HG03457 (cell line): ENCODE measurements around the gene PRX.

Experiments
- ATAC-seq: cut with Tn5 transposase; IDR thresholded peaks from one replicate; pipeline ENCODE4 v1.9.1; 2021; ENCODE audit warnings: moderate number of reproducible peaks; ENCODE audit not compliant: unreplicated experiment

The PRX gene

DNA sequence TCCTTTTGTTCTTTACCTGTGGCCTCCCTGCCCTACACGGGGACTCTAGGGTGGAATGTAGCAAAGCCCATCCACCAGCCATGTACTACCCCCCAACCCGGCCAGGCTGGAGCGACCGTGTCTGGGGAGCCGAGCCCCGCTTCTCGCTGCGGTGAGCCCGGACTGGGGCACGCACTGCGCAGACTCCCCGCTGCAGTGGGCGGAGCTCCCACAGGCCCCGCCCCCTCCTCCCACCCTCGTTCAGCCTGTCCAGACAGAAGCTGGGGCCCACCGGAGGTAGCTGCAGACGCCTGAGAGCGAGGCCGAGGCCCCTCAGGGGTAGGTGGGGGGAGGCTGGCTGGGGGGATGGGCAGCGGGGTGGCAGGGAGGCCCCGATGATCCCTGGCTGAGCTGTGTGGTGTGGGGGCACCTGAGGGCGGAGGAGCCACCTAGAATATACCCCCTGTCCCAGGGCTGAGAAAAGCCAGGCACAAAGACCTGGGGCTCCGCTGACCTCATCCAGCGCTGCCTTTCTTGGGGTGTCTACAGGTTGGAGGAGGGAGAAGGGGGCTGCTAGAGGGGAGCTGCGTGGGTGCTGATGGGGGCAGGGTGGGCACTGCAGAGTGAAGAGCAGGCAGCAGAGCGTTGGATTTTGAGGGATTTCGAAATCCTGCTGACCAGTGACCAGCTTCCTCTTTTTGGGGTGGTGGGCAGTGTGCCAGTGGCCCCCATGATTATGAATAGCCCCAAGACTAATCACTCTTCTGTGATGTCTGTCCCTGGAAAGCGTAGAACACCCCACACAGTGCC is 47.4 kb downstream of the PRX start:
- ATAC-seq, result no peak

DNA sequence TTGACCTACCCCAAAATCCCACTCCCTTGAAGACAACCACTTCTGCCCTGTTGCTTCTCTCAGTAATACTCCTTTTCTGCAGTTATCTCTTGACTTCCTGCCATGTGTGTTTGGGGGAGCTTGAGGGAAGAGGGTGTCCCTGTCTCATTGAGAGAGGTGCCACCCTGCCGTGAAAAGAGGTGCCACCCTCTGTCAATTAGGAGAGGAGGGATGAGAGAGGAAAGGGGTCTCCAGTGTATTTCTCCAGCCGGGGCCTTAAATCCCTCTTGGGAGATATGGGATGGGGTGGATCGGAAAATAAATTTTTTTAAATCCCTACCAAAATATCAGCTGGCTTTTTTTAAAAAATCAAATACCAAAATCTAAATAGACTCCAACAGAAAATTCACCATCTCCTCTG is 48.2 kb downstream of the PRX start:
- no peak for ATAC-seq

DNA sequence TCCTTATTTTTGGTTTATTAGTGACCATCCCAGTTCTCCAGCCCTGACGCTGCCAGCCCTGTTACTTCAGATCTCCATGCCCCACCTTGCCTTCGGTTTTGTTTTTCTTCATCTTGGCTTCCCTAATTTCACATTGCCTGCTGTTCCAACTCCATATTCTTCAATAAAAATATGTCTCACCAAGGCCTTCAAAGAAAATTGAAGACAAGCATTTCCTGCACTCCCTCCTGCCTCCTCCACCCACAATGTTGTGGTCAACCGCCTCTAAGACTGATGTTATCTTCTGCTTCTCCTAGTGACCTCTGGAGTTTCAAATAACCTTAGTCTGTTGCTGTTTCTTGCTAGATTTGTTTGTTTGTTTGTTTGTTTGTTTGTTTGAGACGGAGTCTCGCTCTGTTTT is 50.1 kb downstream of the PRX start:
- no peak for ATAC-seq

DNA sequence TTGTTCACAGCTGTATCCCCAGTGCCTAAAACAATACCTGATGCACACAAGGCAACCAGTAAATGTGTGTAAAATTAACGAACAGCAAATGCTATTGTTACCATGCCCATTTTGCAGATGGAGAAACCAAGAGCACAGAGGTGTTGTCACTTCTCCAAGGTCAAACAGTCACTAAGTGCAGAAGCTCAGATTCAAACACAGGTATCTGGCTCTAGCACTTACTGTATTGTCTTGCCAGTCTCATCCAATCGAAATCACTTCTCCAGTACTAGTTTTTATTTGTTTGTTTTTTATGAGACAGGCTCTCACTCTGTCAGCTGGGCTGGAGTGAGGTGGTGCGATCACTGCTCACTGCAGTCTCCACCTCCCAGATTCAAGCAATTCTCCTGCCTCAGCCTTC is 51.0 kb downstream of the PRX start:
- no peak for ATAC-seq

DNA sequence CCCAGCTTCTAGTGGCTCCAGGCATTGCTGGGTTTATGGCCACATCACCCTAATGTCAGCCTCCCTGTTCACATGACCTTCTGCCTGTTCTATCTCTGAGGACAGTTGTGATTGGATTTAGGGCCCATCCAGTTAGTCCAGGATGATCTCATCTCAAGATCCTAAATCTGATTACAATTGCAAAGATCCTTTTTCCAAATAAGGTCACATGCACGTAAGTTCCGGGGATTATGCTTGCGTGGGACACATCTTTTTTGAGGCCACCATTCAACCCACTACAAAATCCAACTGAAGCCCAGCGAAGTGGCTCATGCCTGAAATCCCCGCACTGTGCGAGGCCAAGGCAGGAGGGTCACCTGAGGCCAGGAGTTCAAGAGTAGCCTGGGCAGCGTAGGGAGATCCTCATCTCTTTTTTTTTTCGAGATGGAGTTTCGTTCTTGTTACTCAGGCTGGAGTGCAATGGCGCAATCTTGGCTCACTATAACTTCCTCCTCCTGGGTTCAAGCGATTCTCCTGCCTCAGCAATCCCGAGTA is 52.4 kb downstream of the PRX start:
- ATAC-seq, result no peak

DNA sequence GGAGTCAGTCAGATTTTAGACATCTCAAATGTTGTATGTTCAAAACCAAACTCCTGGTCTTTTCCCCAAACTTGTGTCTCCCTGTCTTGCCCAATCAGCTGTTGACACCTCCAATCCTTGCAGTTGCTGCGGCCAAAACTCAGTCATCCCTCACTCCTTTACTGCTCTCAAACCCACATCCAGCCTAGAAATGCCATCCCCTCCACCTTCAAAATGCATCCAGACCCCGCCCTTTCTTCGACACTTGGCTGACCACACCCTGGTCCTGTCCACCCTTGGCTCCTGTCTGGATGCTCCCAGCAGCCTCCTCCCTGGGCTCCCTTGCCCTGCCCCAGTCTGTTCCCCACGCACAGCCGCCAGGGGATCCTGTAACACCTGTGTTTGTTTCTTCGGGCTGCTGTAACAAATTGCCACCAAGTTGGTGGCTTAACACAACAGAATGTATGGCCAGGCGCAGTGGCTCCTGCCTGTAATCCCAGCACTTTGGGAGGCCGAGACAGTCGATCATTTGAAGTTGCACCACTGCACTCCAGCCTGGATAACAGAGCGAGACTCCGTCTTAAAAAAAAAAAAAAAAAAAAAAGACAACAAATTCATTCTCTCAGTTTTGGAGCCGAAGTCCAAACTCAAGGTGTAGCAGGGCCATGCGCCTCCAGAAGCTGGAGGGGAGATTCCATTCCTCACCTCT is 53.0 kb downstream of the PRX start:
- no peak for ATAC-seq

DNA sequence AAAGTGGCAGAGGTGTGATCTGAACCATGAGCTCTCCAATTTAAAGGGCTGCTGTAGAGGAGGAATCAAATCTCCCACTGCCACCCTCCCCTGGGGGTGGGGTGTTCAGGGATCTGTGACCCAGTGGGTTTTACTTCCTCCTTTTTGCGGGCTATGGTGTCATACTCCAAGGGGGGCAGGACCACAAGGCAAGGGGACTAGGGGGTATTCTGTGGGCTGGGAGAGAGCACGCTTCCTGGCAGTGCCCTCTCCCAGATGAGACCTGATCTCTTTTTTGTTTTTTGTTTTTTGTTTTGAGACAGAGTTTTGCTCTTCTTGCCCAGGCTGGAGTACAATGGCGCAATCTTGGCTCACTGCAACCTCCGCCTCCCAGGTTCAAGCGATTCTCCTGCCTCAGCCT is 54.4 kb downstream of the PRX start:
- no peak for ATAC-seq

DNA sequence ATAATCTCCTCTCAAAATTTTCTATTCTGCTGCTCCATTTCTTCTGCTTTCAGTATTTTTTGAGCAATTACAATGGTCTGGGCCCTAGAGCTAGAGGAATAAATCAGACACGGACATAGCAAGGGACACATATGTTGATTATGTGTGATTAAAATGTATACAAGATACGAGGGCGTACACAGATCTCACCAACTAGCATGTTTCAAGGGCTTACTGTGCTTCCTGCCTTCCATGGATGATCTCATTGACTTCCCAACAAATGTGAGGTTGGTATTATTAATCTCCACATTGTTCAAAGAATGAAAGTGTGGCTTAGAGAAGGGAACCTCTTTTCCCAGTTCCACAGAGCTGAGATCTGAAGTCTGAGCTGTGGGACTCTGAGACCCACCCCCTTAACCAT is 55.5 kb downstream of the PRX start:
- ATAC-seq, result no peak

DNA sequence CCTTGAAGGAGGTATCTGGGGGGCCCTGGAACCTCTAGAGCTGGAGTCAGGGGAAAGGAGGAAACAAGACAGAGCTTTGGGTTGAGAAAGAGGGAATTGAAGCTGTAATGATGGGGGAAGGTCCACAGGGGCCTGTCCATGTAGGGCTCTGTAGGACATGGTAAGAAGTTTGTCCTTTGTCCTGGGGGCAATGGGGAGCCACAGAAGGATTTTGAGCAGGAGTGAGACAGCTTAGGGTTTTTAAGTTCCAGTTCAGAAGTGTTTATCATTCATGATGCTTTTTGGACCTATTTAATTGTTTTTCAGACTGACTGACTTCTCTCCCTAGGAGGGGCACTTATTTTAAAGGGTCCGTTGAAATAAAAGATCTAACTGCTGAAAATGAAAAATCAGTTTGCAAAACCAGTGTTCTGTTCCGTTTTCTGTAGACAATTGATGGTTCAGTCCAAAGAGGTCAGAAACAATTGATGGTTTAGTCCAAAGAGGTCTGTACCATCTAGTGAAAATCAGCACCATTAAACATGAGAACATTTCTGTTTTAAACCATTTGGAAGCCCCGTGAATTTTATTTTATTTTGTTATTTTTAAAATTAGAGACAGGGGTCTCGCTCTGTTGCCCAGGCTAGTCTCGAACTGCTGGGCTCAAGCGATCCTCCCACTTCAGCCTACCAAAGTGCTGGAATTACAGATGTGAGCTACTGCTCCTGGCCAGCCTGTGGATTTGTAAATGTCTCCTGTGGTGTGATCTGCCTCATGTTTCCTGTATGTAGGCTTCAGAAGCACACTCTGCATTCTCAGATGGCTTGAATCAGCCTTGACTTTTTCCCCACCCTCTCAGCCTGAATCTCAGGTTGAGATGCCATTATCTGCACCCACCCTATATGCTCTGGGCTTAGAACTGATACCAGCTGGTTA is 56.2 kb downstream of the PRX start:
- no peak for ATAC-seq

DNA sequence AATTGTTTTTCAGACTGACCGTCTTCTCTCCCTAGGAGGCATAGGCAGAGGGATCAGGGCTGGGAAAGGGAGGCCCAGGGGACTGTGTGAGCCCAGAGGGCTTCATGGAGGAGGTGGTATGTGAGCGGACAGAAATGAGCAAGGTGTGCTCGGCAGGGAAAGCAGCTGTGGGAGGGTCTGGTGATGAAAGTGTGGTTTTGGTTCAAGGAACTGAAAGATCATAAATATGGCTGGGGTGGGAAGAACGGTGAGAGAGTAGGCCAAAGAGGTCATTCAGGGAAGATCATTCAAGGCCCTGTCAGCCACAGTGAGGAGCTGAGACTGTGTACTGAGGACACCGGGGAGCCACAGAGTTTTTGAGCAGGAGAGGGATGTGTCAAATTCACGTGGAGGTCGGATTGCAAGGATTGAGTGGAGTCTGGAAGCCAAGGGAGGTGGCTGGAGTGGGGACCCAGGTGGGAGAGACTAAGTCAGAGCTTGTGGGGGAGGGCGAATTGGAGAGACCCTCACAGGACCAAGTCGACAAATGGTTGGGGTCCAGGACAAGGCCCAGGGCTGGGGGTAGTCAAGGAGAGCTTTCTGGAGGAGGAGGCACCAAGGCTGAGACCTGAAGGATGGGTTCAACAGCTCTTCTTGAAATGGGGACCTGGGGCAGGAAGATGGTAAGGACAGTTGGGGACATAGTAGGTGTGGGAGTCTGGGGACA is 57.0 kb downstream of the PRX start:
- no peak for ATAC-seq

DNA sequence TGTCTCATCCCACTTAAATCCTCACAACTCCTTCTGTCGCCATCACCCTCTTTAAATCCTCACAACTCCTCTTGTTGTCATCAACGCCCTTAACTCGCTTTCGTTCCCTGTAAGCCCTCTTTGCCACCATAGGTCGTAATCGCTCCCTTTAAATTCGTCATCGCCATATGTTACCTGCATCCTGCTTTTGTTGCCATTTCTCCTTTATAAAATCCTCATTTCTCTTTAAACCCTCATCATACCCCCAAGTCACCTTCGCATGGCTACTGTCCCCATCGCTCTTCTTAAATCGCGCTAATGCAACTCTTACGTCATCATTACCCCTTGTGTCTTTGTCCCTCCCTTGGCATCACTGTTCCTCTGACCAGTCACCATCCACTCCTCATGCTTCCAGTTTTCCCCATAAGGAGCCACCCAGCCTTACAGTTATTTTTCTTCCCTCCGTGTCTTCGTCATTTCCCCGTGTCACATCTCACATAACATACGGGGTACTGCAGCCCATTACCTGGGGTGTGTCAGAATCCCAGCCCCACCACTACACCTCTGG is 64.1 kb downstream of the PRX start:
- no peak for ATAC-seq

DNA sequence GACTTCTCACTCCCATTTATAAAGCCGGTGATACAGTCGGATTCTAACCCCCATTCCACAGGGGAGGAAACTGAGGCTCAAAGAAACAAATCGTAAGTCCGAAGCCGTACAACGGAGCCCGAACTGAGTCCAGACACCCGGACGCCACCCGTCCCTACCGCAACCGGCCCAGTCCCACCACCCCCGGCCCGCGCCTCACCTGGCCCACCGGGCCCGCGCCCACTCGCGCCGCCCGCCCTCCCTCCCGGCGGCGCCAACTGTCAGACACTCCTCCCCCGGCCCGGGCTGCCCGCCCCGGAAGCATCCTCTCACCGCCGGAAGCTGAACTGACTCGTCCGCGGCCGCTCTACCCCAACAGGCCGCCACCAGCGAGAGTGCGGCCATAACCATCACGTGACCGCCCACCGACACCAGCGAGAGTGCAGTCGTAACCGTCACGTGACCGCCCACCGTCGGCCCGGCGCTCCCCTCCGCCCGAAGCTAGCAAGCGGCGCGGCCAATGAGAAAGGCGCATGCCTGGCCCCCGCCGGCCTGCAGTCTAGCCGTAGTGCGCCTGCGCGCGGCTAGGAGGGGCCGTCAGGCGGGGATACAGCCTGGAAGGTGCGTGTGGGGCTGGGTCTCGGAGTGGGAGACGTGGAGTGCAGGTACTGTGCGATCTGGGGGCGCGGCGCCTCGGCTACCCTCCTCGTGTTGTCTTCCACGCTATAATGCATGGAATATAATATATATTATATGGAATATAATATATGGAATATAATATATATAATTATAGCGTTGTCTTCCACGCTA is 64.9 kb downstream of the PRX start, which contains the start of the genes C19orf47 and PLD3:
C19orf47 (minus strand) TSS at position 273 of the 789 bp plus-strand sequence. CDS start 6,540 bp downstream, outside the sequence.
PLD3 (plus strand) TSS at position 571 of the 789 bp plus-strand sequence. CDS start 17,789 bp downstream, outside the sequence.
- ATAC-seq, result peak; percentile 86

DNA sequence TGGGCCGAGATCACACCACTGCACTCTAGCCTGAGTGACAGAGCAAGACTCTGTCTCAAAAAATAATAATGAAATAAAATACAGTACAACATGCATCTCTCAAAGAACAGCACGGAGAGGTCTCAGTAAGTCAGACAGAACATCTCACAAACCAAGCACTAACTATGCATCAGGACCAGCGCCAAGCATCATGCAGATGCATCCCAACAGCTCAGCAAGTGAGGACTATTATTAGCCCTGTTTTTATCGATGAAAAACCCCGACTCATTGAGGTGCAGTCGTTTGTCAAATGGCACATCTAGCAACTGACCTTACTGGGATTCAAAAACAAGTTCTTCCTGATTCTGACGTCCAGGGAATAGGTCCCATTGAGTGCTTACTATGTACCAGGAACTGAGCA is 68.8 kb downstream of the PRX start:
- ATAC-seq, result no peak
